Inflammatory macrophage treated with lipopolysaccharide for 1 hour (primary cell): ENCODE data around the gene FKBP1A.
"Not testable (repeated sequence)": the region's sequence is repeated elsewhere in the genome, so short reads cannot be mapped to it uniquely, and the experiment has no call there.

Experiments used
- DNase-seq, 2 donors: peaks; one replicate each; pipeline ENCODE4 v3.0.0-alpha.2; 2020 to 2022

FKBP1A gene

GRCh38 chr20:1362484-1362883, 30.4 kb downstream of the FKBP1A start:
- peak; percentile 18 to 39 for DNase-seq

- DNase-seq, result no peak
Measured at GRCh38 chr20:1360094-1360846, 32.6 kb downstream of the FKBP1A start.

DNA sequence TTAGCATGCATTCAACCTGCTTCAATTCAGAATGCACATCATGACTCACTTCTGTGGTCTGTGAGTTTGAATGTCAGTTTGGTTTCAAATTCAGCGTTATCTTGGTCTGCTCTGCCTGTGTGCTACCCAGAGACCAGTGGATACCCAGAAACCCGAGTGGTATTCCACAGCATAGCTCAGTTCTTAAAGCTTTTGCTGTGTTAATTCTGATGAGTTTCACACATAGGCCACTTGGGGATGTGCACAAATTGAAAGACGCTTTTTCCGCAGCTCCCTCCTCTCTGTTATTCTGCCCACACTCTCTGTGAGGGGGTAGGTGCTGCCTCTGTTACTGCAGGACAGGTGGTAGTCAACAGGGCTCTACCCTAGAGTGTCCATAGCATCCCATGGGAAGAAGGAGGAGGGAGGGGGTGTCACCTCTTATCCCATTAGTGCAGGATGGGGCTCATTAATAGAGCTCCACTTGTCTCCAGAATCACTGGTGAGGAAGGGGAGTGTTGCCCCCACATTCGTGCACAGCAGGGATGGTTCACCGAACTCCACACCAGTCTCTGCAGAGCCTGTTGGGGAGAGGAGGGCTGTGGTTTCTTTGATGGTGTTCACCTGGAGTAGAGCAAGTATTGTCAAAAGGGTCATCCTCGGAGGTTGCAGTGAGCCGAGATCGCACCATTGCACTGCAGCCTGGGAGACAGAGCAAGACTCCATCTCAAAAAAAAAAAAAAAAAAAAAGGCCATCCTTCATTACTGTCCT, 34.8 kb downstream of the FKBP1A start:
- DNase-seq, result no peak

GRCh38 chr20:1353956-1354355, 38.9 kb downstream of the FKBP1A start:
- no peak for DNase-seq

- DNase-seq, result no peak
Measured at GRCh38 chr20:1346315-1346969, 46.4 kb downstream of the FKBP1A start.

- no peak for DNase-seq
Measured at GRCh38 chr20:1345756-1346093, 47.1 kb downstream of the FKBP1A start.

DNA sequence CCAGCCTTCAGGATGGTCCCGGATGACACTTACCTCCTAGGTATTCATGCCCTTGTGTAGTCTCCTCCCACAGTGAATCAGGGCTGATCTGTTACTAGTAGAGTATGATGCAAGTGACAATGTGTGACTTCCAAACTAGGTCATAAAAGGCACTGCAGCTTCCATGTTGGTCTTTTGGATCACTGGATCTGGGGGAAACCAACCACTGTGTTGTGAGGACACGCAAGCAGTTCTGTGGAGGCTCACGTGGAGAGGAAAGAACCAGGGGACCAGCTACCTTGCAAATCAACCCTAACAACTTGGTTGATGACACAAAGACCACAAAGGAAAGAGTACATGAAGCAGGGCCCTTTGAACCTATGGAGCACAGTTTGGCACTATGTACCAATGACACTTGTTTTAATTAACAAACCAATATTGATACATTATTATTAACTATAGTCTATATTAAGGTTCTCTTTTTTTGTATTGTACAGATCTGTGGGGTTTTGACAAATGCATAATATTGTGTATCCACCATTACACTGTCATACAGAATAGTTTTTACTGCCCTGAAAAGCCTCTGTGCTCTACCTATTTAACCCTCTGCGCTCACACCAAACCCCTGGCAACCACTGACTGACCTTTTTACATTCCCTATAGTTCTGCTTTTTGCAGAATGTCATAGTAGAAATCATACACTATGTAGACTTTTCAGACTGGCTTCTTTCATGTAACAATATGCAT, 47.7 kb downstream of the FKBP1A start:
- DNase-seq, result no peak

DNA sequence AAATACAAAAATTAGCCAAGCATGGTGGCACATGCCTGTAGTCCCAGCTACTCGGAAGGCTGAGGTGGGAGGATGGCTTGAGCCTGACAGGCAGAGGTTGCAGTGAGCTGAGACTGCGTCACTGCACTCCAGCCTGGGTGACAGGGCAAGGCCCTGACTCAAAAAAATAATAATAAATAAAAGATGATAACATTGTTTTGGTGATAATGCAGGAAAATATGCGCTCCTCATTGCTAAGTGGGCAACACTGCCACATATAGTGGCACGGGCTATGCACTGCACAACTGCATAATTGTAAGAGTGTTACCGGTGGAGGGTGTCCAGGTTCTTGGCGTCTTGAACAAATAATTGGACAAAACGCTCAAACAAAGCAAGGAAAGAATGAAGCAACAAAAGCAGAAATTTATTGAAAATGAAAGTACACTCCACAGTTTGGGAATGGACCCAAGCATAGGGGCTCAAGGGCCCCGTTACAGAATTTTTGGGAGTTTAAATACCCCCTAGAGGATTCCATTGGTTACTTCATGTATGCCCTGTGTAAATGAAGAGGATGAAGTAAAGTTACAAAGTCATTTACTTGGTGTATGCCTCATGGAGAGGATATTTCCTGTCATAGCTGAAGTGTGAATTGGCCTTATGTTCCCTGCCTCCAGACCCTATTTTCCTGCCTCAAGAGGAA, 49.3 kb downstream of the FKBP1A start:
- DNase-seq, result not testable (repeated sequence)

GRCh38 chr20:1341561-1342265, 51.1 kb downstream of the FKBP1A start:
- no peak for DNase-seq

- DNase-seq, result no peak
Measured at GRCh38 chr20:1338801-1339200, 54.1 kb downstream of the FKBP1A start.

DNA sequence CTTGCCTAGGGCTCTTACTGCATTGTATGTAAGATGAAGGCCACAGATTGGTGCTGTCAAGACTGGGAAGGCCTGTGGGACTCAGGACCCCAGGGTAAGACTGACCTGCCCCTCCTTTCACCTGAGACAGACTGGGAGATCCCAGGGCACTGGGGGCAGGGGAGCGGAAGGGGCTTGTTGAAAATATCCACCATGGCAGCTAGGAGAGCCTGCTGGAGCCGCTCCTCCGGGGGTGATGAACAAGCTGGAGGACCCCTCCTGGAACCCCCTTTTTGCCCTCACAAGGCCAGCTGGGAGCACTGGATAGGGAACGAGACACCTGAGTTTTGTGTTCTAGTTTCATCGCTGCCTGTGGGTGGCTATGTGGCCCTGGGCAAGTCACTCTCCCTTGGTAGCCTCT, 54.8 kb downstream of the FKBP1A start:
- DNase-seq, result no peak

DNA sequence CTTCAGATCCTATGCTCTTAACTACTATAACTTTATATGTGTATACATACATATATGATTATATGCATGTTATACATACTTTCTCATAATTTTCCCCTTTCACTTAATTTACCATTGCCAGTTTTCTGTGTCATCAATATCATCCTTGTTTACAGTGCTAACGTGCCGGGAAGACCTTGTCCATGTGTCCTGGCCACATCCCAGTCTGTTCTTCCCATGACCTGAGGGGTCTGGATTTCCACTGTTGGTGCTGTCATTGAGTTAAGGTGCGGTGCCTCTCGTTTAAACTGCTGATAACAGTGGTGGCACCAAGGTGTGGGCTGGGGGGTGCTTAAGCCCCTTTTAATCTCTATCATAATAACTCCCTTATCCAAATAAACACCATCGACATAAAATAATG, 55.4 kb downstream of the FKBP1A start:
- no peak for DNase-seq

DNA sequence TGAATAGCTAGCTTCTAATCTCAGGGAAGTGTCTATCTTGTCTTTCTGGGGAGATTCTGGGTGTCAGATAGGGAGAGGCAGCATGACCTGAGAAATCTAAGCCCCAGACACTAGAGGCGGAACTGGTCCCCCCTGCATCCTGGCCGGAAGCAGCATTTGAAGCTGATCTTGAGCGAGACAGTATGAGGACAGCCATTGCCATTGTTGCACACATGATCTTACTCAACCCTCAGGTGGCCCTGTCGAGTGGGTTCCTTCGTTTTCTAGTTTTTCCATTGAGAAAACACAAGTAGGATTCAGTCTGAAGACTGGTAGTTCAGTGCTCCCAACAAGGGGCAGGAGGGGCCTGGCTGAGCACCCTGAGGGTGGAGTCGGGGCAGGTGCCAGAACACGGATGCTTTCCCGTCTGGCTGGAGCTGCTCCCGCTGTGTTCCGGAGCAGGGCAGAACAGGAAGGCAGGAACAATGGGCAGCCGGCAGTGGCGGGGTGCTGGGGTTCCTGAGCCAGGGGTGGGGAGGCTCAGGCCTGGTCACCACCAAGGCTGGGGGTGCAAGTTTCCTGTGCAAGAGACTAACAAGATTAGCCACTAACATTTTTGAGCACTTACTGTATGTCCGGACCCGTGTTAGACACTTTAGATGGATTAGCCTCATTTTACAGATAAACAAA, 56.0 kb downstream of the FKBP1A start:
- no peak for DNase-seq

- no peak for DNase-seq
Measured at GRCh38 chr20:1335961-1336698, 56.7 kb downstream of the FKBP1A start.

GRCh38 chr20:1334761-1335160, 58.1 kb downstream of the FKBP1A start:
- peak; percentile 41 for DNase-seq

- no peak for DNase-seq
Measured at GRCh38 chr20:1334370-1334731, 58.5 kb downstream of the FKBP1A start.

DNA sequence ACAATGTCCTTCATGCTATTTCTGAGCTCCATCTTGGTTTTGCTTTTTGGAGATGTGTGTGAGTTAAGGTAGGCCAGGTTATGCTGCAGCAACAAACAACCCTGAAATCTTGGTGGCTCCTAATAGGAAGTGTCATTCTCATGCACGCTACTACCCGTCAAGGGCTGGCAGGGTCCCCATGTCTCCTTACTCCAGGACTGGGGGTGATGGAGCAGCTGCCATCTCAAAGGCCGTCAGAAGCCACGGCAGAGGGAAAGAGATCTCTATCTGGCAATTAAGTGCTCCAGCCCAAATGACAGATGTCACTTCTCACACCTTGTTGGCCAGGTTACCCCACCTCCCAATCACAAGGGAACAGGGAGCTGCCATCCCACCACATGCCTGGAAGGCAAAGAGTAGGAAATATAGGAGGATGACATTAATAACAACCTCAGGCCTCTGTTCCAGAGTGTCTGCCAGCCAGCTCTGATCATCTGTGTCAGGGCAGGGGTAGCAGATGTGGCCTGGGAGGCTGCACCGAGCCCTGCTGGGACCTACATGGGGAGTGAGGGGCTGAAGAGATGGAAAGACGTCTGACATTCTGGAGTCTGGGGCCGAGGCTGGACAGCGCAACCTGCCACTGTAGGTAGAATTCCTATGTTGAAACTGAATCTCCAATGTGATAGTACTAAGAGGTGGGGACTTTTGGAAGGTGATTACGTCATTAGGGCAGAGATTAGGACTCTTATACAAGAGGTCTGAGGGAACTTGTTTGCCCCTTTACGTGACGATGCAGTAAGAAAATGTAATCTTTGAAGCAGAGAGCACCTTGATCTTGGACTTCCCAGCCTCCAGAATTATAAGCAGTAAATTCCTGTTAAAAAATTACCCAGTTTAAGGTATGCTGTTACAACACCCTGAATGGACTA, 59.1 kb downstream of the FKBP1A start:
- DNase-seq, result no peak

- no peak for DNase-seq
Measured at GRCh38 chr20:1332749-1333300, 60.0 kb downstream of the FKBP1A start.

DNA sequence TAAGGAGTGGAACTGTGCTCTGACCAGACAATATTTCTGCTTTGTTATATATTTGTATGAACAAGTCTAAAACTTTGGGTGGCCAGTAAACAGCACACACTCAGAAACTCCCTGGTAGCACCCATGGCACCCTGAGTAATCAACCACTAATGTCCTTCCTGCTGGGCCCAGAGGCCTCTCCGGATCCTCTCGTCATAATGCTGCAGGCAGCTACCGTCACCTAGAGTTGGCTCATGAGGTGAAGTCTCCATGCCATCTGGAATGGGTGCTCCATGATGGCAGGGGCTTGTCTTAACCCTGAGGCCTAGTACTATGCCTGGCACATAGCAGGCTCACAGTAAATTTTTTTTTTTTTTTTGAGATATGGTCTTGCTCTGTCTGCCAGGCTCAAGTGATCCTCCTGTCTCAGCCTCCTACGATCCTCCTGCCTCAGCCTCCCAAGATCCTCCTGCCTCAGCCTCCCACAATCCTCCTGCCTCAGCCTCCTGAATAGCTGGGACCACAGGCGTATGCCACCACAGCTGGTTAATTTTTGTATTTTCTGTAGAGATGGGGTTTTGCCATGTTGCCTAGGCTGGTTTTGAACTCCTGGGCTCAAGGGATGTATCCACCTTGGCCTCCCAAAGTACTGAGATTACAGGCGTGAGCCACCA, 60.9 kb downstream of the FKBP1A start:
- DNase-seq, result no peak
